ENCODE data around the gene CLK1. TPM values are rescaled to one million over a fixed set of nuclear protein-coding genes. Genes with fewer than 3 reads are reported as not detected.

Gene CLK1
- total RNA-seq, 1 experiment from 2014 or later = 46.6 TPM

GRCh38 chr2:200810998-200811332 is 53.5 kb downstream of the CLK1 start:
- in situ Hi-C loops (cut with HindIII; ENCODE audit: low pct_unique_long_range_greater_than_20kb, low sequenced_read_pairs) = no loop called here
- TF ChIP-seq CTCF (IDR thresholded peaks at IDR 0.05) (no peak), POLR2AphosphoS5 (IDR thresholded peaks at IDR 0.05; ENCODE audit: low read depth, low read length) (no peak), SIN3A (IDR thresholded peaks at IDR 0.05; ENCODE audit: borderline replicate concordance, insufficient read depth, low read depth, low read length) (no peak), TCF7L2 (IDR thresholded peaks at IDR 0.05; ENCODE audit: low read depth, low read length) (no peak), REST (IDR thresholded peaks at IDR 0.05; ENCODE audit: insufficient read depth in 1 of 2, low read depth in 2 of 2, low read length in 1 of 2) (no peak)
- peak overlapping the region; percentile 78 for H3K27ac ChIP-seq (ENCODE audit: low read length)
- ChIA-PET CTCF (interaction anchor here (0.6 kb wide), 1 partner anchor 257 kb away, joined by 3 read pairs; no protein-coding TSS in a partner anchor), POLR2A (interaction anchor here (0.6 to 0.7 kb wide), 3 partner anchors 66 to 590 kb away, joined by 3 to 7 read pairs (median 4); no protein-coding TSS in a partner anchor)
- DNase-seq (ENCODE audit: low read depth, low spot score) (peak; percentile 81), ATAC-seq (no peak)
- no peaks in the 10 kb centered on the region for H3K9me3 ChIP-seq (ENCODE audit: control insufficient read depth, insufficient read depth, low read depth, low read length)
- BruUV-seq (replicated peaks) = no TSS peak
- H3K4me1 ChIP-seq (ENCODE audit: control insufficient read depth, insufficient read depth, low read length) = peaks cover 26% of the 10 kb centered on the region
- intact Hi-C loops (cut with micrococcal nuclease; ENCODE audit: unreplicated experiment) = loop anchor here (2.0 kb wide), 1 partner anchor 98 kb away; no protein-coding TSS in a partner anchor
- H3K4me3 ChIP-seq (ENCODE audit: low read depth in 2 of 2, low read length in 2 of 2) = peak overlapping the region; percentile 66 to 69
- peaks cover 32% of the 10 kb centered on the region for H3K36me3 ChIP-seq (ENCODE audit: control insufficient read depth, insufficient read depth, low read length)
- H3K27me3 ChIP-seq (ENCODE audit: control insufficient read depth, insufficient read depth, low read length) = no peaks in the 10 kb centered on the region

GRCh38 chr2:200810252-200810997 is 54.0 kb downstream of the CLK1 start:
- peaks cover 26% of the 10 kb centered on the region for H3K36me3 ChIP-seq (ENCODE audit: control insufficient read depth, insufficient read depth, low read length)
- H3K27me3 ChIP-seq (ENCODE audit: control insufficient read depth, insufficient read depth, low read length) = no peaks in the 10 kb centered on the region
- no peaks in the 10 kb centered on the region for H3K9me3 ChIP-seq (ENCODE audit: control insufficient read depth, insufficient read depth, low read depth, low read length)
- no peak for TF ChIP-seq REST (IDR thresholded peaks at IDR 0.05; ENCODE audit: insufficient read depth in 1 of 2, low read depth in 2 of 2, low read length in 1 of 2)
- TF ChIP-seq POLR2AphosphoS5 (IDR thresholded peaks at IDR 0.05; ENCODE audit: low read depth, low read length) = no peak
- TF ChIP-seq SIN3A (IDR thresholded peaks at IDR 0.05; ENCODE audit: borderline replicate concordance, insufficient read depth, low read depth, low read length) = no peak
- TF ChIP-seq CTCF (IDR thresholded peaks at IDR 0.05) = no peak
- TSS peak; percentile 96 for BruUV-seq (replicated peaks)
- ChIA-PET CTCF (interaction anchor here (0.6 kb wide), 1 partner anchor 18 kb away, joined by 7 read pairs; no protein-coding TSS in a partner anchor), POLR2A (no interaction called here)
- H3K4me3 ChIP-seq (ENCODE audit: low read depth in 2 of 2, low read length in 2 of 2) = peak overlapping the region; percentile 66 to 69
- intact Hi-C loops (cut with micrococcal nuclease; ENCODE audit: unreplicated experiment) (loop anchor here (2.0 kb wide), 1 partner anchor 98 kb away; no protein-coding TSS in a partner anchor), in situ Hi-C loops (cut with HindIII; ENCODE audit: low pct_unique_long_range_greater_than_20kb, low sequenced_read_pairs) (no loop called here)
- H3K27ac ChIP-seq (ENCODE audit: low read length) = peak overlapping the region; percentile 78
- ATAC-seq (no peak), DNase-seq (ENCODE audit: low read depth, low spot score) (peak; percentile 69)
- H3K4me1 ChIP-seq (ENCODE audit: control insufficient read depth, insufficient read depth, low read length) = peaks cover 26% of the 10 kb centered on the region

Measured in Panc1 (cell line).